ENCODE results near the gene FGG. TPM values are rescaled to one million over a fixed set of nuclear protein-coding genes. Genes with fewer than 3 reads are reported as not detected.

FGG gene
- total RNA-seq, 4 donors from 2014 or later, result not detected

- no peak for TF ChIP-seq POLR2A (IDR thresholded peaks at IDR 0.05)
- TF ChIP-seq EP300 (IDR thresholded peaks at IDR 0.05), result no peak
- no peak for TF ChIP-seq CTCF (IDR thresholded peaks at IDR 0.05)
- Histone ChIP-seq H3K27me3 (no peaks in the 10 kb centered on the region), H3K9me3 (no peaks in the 10 kb centered on the region), H3K4me3 (no peak overlapping the region), H3K36me3 (no peaks in the 10 kb centered on the region), H3K4me1 (no peaks in the 10 kb centered on the region), H3K27ac (no peak overlapping the region)
- no peak for DNase-seq (ENCODE audit: low spot score in 2 of 2)
These were observed 32.5 kb downstream of the FGG start for GRCh38 chr4:154579927-154580326.

DNA sequence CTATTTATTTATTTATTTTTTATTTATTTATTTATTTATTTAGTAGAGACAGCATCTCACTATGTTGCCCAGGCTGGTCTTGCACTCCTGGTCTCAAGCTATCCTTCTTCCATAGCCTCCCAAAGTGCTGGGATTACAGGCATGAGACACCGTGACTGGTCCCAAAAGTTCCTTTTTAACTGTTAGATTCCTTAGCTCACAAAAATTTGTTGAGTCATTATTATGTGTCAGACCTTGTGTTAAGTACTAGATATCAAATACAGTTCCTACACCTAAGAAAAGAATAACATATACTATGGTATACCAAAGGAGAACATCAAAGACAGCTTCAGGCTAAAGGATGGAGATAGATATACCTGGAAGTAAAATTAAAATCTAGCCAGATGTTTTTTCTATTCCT lies 33.5 kb downstream of the FGG start:
- no peak for TF ChIP-seq POLR2A (IDR thresholded peaks at IDR 0.05)
- TF ChIP-seq EP300 (IDR thresholded peaks at IDR 0.05), result no peak
- TF ChIP-seq CTCF (IDR thresholded peaks at IDR 0.05), result no peak
- Histone ChIP-seq H3K4me3 (no peak overlapping the region), H3K27me3 (no peaks in the 10 kb centered on the region), H3K9me3 (no peaks in the 10 kb centered on the region), H3K36me3 (no peaks in the 10 kb centered on the region), H3K27ac (no peak overlapping the region), H3K4me1 (no peaks in the 10 kb centered on the region)
- 61 to 68% methylated on average over 1 of the region's 1 CpG for WGBS, 2 donors
- no peak for DNase-seq (ENCODE audit: low spot score in 2 of 2)

- Histone ChIP-seq H3K4me3 (no peak overlapping the region), H3K9me3 (no peaks in the 10 kb centered on the region), H3K36me3 (no peaks in the 10 kb centered on the region), H3K4me1 (no peaks in the 10 kb centered on the region), H3K27me3 (no peaks in the 10 kb centered on the region), H3K27ac (no peak overlapping the region)
- TF ChIP-seq EP300 (IDR thresholded peaks at IDR 0.05) (no peak), POLR2A (IDR thresholded peaks at IDR 0.05) (no peak), CTCF (IDR thresholded peaks at IDR 0.05) (no peak)
- no peak for DNase-seq (ENCODE audit: low spot score in 2 of 2)
- WGBS, 2 donors, result 71 to 79% methylated on average over 2 of the region's 2 CpGs
These were observed 35.1 kb downstream of the FGG start for GRCh38 chr4:154577324-154577723.

GRCh38 chr4:154574311-154574710 lies 38.1 kb downstream of the FGG start:
- TF ChIP-seq CTCF (IDR thresholded peaks at IDR 0.05), result no peak
- no peak for TF ChIP-seq POLR2A (IDR thresholded peaks at IDR 0.05)

GRCh38 chr4:154573190-154573870 lies 39.1 kb downstream of the FGG start:
- WGBS, 2 donors, result 74 to 81% methylated on average over 5 of the region's 5 CpGs
- TF ChIP-seq CTCF (IDR thresholded peaks at IDR 0.05), result no peak
- TF ChIP-seq EP300 (IDR thresholded peaks at IDR 0.05), result no peak
- no peak for TF ChIP-seq POLR2A (IDR thresholded peaks at IDR 0.05)
- Histone ChIP-seq H3K27me3 (no peaks in the 10 kb centered on the region), H3K4me1 (no peaks in the 10 kb centered on the region), H3K4me3 (no peak overlapping the region), H3K36me3 (no peaks in the 10 kb centered on the region), H3K9me3 (no peaks in the 10 kb centered on the region), H3K27ac (no peak overlapping the region)
- no peak for DNase-seq (ENCODE audit: low spot score in 2 of 2)

More at GRCh38 chr4:154574311-154574710, 38.1 kb downstream of the FGG start:
- Histone ChIP-seq H3K27me3 (no peaks in the 10 kb centered on the region), H3K4me1 (no peaks in the 10 kb centered on the region), H3K36me3 (no peaks in the 10 kb centered on the region), H3K27ac (no peak overlapping the region), H3K9me3 (no peaks in the 10 kb centered on the region), H3K4me3 (no peak overlapping the region)
- WGBS, 2 donors, result 89 to 90% methylated on average over 3 of the region's 3 CpGs
- no peak for DNase-seq (ENCODE audit: low spot score in 2 of 2)
